Uterus (tissue), 2 donors: ENCODE measurements around the gene TMEM167B.

ENCODE experiments used
- POLR2A ChIP-seq, 2 donors: fragments of 450-650 bp; IDR thresholded peaks; one replicate each; pipeline ENCODE4 v1.6.1; 2016; ENCODE audit warnings: antibody characterized with exemption in 2 of 2, mild to moderate bottlenecking in 1 of 2, moderate library complexity in 1 of 2
- TF ChIP-seq, protein P1 (sequence below), 4 experiments: fragments of 200-600 bp in 2 of 4; fragments of 450-650 bp in 2 of 4; sonication (generic) in 2 of 4; IDR thresholded peaks; one replicate each; pipeline ENCODE4 v1.5.1; 2016 to 2019; ENCODE audit warnings: antibody characterized with exemption in 4 of 4, mild to moderate bottlenecking in 2 of 4, moderate library complexity in 1 of 4

DNA sequence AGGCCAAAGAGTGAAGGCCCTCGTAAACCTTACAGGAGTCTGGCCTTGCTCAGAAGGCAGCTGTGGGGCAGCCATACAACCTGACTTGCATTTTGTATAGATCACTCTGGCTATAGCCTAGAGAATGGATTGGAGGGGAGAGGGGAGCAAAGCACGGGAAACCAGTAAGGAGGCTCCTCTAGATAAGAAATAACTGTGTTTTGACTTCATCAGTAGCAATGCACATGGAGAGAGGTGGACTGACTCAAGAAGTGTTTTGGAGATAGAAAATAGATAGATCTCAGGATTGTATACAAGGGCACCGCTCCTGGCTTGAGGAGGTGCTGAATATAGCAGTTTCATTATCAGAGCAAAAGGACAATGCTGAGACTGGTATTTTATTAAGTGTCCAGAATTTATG, 49.8 kb downstream of the TMEM167B start:
- TF ChIP-seq, protein P1, sequence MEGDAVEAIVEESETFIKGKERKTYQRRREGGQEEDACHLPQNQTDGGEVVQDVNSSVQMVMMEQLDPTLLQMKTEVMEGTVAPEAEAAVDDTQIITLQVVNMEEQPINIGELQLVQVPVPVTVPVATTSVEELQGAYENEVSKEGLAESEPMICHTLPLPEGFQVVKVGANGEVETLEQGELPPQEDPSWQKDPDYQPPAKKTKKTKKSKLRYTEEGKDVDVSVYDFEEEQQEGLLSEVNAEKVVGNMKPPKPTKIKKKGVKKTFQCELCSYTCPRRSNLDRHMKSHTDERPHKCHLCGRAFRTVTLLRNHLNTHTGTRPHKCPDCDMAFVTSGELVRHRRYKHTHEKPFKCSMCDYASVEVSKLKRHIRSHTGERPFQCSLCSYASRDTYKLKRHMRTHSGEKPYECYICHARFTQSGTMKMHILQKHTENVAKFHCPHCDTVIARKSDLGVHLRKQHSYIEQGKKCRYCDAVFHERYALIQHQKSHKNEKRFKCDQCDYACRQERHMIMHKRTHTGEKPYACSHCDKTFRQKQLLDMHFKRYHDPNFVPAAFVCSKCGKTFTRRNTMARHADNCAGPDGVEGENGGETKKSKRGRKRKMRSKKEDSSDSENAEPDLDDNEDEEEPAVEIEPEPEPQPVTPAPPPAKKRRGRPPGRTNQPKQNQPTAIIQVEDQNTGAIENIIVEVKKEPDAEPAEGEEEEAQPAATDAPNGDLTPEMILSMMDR (IDR thresholded peaks at IDR 0.05) = no peak
- no peak for TF ChIP-seq POLR2A (IDR thresholded peaks at IDR 0.05)
